Activated CD4-positive, alpha-beta T cell treated with anti-CD3 and anti-CD28 coated beads, Interleukin-2, amount 50 U/mL, for 48 hours (primary cell): ENCODE data around the gene DDX10.
"Not testable (repeated sequence)": the region's sequence is repeated elsewhere in the genome, so short reads cannot be mapped to it uniquely, and the experiment has no call there.

Experiments
- DNase-seq, 2 experiments: peaks; one replicate each; pipeline ENCODE4 v3.0.0-alpha.2; 2020

The DDX10 gene

DNA sequence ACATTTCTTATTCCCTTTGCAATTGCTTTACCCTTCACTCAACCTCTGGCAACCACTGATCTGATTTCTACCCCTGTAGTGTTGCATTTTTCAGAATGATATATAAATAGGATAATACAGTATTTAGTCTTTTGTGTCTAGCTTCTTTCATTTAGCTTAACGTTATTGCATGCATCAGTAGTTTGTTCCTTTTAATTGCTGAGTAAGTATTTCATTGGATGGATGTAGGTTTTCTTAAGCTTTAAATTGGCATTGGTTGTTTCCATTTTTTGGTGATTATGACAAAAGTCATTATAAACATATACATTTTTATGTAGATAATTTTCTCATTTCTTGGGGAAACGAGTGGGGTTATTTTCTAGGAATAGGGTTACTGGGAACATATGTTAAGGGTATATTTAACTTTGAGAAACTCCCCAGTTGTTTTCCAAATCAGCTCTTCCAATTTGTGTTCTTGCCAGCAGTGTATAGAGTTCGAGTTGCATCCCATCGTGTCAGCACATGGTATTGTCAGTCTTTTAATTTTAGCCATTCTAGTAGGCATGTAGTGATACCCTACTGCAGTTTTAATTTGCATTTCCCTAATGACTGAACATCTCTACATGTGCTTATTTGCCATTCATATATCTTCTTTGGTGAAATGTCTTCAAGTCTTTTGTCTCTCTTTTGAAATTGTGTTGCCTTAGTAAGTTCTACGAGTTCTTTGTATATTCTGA lies 60.3 kb downstream of the DDX10 start:
- no peak for DNase-seq

DNA sequence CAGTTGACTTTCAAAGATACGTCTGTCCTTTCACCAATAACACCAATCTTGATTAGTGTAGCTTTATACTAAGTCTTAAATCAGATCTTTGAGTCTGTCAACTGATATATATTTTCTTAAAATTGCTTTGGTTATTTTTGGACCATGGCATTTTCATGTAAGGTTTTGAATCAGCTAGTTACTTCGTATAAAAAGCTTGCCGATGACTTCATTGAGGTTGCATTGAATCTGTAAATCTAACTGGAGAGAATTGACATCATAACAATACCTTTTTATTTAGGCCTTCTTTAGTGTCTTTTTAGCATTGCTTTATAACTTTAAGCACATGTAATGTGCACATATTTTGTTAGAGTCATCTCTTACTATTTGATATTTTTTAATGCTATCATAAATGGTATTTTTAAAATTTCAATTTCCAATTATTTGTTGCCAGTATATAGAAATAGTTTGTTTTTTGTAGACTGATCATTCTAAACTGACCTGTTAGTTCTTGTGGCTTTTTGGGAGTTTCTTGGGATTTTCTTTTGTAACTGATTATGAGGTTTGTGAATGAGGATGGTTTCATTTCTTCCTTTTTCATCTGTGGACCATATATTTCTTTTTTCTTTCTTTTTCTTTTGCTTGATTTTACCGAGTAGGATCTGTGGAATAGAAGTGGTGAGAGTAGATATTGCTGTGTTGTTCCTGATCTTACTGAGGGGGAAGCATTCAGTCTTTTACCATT lies 61.4 kb downstream of the DDX10 start:
- DNase-seq, result no peak

DNA sequence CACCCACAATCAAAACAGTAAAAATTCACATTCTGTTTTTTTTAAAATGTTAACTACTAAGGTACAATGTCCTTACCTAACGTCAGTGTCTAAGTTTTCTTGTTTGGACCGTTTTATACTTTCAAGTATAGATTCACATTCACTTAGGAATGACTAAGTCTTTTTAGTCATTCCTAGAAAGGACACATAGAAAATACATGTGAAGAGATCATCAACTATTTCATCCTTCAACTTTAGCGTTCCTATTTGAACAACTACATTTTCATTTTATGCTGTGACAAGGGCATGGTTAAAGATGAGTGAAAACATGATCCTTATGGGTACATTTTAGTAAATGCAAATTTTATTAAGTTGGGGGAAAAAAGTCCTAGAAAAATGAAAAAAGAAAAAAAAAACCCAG lies 62.8 kb downstream of the DDX10 start:
- DNase-seq, result no peak

DNA sequence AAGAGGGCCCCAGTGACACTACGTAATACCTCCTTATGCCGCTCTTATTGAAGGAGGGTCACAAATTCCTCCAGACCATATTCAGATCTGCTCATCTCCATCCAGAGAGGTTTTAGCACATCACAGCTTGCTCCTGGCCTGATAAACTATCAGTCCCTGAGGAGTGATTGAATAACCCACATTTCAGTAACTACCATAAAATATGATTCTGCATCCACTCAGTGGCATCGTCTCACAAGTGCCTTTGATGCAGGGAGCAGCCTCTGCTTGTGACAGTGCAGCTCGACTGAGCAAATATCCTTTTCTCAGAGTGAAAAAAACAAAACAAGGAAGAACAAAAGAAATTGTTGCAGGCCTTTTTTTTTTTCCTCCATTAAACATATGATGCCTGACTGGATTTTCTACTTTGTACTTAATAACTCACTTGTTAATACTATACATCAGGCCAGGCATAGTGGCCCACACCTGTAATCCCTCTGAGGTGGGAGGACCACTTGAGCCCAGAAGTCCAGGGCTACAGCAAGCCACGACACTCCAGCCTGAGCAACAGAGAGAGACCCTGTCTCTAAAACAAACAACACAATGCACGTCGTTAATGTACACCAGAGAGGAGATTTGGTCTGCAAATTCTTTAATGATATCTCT lies 64.5 kb downstream of the DDX10 start:
- DNase-seq, result no peak

DNA sequence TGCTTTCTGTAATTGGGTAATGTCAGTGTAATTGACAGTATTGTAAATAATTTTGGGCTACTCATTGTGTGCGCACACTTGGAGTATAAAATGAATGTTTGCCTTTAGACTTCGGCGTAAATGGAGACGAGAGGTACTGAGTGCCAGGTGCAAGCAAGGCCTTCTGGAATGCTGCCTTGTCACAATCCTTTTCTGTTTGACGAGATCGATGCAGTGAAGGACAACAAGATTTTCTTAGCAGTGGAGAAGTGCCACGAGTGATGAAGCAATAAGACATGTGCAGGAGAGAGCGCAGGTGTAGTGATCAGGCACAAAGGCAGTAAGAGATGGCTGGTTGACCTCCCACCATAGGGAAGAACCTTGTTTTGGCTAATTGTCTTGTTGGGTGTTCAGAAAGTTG lies 67.5 kb downstream of the DDX10 start:
- DNase-seq, result no peak

DNA sequence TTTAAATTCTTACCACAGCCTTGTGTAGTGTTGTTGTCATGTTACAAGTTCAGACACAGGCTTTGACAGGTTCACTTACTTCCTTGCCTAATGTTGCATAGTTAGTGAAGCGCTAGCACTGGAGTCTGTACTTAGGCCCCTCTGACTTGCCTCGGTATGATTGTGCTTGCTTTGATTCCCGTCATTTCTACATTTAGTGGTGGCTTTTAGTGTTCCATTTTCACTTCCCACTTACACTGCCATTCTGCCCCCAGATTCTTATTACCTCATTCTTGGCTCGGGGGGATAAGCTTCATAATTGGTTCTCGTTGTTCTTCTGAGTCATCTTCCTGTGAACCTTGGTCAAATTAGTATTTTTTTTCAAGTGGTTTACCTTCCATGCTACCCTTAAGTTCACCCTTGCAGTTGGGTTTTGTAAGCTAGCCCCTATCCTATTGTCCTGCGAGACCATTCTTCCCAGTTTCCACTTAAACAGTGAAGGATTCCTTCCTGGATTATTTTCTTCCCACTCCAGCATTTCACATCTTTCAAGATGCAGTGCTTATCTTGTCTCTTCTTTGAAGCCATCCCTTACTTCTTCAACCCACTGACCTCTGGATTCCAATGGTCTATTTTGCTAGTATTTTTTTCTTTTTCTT lies 68.7 kb downstream of the DDX10 start:
- DNase-seq, result peak; percentile 22 to 46

DNA sequence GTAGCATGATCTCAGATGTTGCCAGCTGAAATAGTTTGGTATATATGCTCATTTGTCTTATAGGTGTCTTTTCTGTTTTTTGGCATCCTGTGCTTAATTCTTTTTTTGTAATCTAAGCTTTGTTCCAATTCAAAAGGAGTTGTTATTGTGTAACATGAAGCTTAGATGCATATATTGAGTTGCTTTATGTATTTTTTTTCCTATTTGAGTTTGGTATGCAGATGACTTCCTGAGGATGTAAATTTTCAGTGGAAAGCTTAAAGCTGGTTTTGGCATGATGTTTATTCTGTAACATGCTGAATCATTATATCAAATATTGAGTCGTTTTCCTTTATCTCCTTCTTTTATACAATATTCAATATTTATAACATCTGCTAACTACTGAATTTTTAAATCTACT lies 69.4 kb downstream of the DDX10 start:
- no peak for DNase-seq

DNA sequence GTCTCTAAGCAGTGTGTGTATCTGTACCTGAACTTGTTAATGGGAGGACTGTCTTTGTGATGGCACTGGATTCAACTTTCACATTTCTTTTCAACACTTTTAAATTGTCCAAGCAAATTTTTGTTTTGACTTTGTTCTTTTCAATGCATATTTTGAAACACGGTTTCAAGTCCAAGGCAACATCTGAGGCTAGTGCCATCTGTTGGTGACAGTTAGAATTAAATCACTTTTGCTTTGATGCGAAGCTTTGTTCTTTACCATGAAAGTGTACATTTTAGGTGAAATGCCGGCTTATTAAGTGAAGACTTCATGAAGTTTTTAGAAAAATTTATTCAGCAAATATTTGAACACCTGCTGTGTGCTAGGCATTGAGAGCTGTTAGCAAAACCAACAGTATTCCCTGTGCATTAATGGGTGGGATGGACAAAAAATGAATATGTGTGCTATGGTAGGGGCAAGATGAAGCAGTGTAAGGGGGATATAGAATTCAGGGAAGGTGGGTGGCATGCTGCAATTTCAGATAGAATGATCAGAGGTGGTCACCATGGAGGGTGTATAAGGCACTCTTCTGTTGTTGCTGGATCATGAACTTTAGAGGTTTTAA lies 70.2 kb downstream of the DDX10 start:
- DNase-seq, result no peak

DNA sequence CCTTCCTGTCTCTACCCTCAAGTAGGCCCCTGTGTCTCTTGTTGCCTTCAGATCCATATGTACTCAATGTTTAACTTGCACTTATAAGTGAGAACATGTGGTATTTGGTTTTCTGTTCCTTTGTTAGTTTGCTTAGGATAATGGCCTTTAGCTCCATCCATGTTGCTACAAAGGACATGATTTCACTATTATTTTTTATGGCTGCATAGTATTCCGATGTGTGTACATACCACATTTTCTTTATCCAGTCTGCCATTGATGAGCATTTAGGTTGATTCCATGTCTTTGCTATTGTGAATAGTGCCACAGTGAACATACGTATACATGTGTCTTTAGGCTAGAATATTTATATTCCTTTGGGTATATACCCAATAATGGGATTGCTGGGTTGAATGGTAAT lies 75.3 kb downstream of the DDX10 start:
- not testable (repeated sequence) for DNase-seq

DNA sequence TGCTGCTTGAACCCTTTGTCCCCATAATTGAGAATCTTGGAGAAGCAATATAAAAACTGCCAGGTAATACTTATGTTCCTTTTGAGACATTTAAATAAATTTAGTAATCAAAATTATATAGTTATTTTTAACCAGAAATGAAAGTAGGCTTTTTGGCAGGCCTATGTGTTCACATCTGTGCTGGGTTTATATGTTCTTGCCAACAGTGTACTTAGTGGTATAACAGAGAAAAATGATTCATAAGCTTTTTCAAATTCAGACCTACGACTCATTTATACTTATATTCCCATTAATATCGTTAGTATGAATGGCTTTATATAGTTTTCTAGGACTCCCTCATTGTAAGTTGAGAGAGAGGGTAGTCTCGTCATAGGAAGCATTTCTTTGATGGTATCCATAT lies 79.0 kb downstream of the DDX10 start:
- no peak for DNase-seq

DNA sequence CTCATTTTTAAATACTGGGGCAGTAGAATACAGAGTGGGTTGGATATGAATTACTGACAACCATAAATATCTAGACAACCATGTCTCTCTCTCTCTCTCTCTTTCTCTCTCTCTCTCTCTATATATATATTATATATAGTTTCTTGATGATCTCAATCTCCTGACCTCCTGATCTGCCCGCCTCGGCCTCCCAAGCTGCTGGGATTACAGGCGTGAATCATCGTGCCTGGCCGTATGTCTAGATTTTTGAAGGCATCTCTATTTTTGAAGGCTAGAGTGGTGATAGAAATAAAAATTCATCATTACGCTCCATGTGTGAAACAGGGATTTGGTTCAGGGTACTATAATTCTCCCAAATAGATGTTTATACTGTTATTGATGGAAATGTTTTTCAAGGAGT lies 84.1 kb downstream of the DDX10 start:
- DNase-seq, result no peak

DNA sequence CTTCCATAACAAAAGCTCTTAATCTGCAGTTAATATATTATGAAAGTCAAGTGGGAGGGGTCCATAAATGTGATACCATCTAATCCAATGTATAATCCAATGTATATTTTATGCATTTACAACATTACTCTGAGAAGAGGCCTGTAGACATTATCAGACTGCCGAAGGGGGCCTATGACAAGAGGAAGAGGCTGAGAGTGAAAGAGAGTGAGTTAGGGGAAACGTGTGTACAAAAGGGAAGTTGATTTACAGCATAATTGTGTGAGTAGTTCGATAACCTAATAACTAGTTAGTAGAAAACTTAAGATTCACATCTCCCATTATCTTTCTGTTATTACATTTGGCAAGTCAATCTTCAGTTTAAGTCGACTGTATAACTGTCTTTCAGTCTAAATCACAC lies 86.6 kb downstream of the DDX10 start:
- no peak for DNase-seq

DNA sequence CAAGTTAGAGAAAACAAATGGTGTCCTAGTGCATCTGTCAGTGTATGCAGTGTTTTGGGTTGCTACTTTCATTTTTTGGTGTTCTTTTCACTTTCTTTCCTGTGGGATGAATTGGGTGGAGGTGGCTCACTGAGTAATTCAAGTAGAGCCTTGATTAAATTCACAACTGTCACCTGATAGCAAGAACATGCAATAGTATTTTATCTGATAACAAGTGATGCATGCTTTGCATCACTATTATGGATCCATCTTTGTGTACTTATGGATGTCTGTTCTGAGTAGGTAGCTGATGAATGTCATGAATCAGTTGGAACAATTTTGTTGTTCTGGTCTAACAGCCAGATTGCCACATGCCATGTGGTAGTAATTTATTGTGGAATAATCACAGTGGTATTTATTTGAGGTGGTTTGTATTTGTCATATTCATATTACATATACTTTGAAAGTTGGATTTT lies 87.5 kb downstream of the DDX10 start:
- no peak for DNase-seq

DNA sequence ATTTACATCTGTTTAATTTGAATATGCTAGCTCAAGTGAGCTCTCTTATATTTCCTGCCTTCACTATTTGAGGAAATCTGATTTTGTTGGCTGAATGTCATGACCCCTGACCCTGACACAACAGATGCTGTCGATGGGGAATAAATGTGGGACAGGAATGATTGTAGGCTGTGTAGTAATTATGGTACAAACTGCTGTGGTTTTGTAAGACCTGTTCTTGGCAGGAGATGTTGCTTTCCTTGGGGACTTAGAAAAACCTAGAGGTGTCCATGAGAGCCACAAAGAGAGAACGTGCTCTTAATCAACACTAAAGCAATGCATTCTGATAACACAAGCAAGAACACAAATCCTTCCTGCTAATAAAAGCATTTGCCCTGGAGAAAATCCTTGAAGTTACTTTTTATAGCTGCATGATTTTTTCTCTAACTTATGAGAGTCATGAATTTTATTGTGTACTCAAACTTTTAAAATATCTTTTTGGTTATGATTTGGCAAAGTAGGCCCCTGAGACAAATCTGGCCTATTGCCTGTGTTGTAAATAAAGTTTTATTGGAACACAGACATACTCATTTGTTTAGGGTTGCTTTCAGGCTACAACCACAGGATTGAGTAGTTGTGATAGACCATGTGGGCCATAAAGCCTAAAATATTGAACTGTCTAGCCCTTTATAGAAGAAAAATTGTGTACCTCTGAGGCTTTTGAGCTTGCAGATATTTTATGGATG lies 90.2 kb downstream of the DDX10 start:
- no peak for DNase-seq

DNA sequence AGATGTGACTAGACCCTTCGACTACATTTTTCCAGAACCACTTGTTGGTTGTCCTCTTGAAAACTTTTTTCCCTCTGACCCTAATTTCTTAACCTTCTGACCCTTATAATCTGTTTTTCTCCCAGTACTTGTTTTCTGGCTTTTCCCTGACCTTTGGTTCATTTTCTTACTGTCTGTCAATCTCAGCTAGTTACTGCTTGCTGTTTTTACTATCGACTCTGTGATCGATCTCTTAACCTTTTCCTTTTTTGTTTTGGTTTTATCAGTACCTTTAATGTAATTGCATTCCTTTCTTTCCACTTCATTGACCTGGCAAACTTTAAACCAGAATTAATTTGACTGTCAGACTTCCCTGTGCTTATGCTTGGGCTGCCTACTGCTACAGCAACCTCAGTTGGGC lies 92.8 kb downstream of the DDX10 start:
- DNase-seq, result no peak

DNA sequence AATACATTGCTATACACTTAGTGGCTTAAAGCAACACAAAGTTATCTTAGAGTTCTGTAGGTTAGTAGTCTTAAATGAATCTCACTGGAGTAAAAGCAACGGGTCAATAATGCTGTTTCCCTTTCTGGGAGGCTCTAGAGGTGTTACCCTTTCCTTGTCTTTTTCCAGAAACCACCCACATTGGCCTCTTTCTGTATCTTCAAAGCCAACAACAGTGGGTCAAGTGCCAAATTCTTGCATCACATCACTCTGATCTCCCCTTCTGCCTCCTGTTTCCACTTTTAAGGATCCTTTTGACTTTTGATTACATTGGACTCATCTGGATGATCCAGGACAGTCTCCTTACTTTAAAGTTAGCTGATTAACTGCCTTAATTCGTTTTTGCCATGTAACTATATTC lies 93.6 kb downstream of the DDX10 start:
- no peak for DNase-seq

DNA sequence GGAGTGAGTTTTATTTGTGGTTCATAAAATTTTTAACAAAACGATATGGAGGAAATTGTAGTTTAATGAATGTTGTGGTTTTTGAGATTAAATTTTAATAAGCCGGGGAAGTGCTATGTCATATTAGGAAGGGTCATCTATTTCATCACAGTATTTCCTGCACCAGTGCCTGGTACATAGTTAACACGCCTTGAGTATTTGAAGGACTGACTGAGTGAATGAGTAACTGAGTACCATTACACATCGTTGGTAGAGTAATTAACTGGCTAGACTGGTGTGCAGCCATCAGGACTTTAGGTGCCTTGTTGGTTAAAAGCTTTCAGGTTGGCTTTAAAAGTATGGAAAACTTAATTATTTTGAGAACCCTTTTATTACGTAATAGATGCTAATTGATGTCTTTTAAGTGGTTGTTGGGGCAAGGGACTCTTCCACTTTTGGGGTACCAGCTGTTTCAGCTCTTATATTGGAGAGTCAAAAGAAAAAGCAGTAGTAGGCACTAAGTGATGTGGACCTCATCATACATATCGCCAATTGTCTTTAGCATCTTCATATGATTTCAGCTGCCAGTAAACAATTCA lies 101.8 kb downstream of the DDX10 start:
- DNase-seq, result no peak

DNA sequence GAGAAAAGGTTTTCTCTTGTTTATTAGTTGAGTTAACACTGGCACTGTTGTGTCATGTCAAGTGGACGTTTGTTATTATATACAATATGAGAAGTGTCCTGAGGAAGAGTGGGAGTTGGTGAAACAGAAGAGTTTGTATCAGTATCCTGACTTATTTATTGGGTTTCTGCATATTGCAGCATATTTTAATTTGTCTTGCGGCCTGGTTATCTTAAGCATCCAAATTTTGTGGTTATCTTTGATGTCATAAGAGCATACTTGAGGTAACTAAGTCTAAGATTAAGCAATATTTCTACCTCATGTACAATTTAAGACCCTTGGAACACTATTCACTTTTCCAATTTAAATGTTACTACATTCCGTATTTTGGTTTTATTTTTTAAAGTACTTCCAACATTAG lies 103.5 kb downstream of the DDX10 start:
- no peak for DNase-seq

DNA sequence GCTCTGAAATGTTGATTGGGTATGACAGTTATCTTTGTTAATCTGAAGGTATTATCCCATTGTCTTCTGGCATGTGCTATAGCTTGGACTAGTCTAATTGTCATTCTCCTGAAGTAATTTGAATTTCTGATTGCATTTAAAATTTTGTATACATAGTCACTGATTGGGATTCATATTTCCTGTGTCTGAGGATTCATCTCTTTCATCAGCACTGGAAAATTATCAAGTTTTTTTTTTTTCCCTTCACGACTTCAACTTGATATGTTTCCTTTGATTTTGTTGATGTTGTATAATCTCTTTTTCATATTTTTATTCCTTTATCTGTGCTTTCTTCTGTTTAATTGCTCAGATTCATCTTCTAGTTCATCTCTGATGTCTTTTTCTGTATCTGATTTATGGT lies 104.1 kb downstream of the DDX10 start:
- no peak for DNase-seq

DNA sequence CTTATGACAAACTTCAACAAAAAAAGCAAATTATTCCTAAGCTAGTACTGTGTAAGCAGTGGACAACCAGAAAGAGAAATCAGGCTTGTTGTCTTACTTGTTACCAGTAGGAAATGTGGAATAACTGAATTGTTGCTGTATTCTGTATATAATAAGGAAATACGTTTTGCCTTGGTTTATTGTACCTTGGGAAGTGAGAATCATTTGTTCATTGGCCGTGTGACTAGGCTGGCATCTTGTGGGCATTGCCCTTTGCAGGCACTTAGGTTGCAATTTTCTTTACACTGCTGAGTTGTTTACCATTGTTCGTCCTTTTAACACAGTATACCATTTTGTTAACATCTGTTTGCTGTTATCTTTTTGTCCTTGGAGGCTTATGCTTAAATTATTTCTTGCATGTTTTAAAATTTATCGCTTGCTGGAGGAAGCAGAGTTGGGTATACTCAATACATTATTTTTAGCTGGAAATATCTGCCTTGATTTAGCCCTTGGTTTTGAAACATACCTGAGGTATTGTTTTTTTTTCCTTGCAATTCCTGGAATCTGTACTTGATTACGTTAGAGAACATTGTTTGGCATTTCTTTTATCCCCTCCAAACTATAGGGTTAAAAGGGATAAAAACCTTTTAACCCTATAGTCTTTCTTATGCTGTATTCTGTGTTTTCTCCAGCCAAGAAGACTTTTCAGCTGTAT lies 109.3 kb downstream of the DDX10 start:
- DNase-seq, result no peak

DNA sequence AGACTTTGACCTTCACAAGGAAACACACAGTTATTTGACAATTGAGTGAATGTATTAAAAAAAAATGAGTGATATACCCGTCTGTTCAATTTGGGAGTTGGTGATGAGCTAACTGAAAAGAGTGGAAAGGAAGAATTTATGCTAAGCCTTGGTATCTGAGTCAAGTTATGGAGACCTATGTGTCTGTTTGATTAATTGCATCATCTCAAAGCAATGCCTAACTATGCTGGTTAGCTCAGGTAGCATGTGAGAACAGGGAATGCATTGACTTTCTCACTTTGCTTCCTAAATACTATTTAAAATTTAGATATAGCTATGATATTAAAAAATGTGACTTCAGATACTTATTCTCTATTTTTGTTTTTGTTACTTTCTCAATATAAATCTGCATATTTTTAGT lies 110.5 kb downstream of the DDX10 start:
- no peak for DNase-seq

DNA sequence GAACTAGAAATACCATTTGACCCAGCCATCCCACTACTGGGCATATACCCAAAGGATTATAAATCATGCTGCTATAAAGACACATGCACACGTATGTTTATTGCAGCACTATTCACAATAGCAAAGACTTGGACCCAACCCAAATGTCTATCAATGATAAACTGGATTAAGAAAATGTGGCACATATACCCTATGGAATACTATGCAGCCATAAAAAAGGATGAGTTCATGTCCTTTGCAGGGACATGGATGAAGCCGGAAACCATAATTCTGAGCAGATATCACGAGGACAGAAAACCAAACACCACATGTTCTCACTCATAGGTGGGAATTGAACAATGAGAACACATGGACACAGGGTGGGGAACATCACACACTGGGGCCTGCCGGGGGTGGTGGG lies 114.3 kb downstream of the DDX10 start:
- DNase-seq, result not testable (repeated sequence)
